ENCODE results near the gene MXD1.
"Not testable (repeated sequence)": the region's sequence is repeated elsewhere in the genome, so short reads cannot be mapped to it uniquely, and the experiment has no call there.

The MXD1 gene

DNA sequence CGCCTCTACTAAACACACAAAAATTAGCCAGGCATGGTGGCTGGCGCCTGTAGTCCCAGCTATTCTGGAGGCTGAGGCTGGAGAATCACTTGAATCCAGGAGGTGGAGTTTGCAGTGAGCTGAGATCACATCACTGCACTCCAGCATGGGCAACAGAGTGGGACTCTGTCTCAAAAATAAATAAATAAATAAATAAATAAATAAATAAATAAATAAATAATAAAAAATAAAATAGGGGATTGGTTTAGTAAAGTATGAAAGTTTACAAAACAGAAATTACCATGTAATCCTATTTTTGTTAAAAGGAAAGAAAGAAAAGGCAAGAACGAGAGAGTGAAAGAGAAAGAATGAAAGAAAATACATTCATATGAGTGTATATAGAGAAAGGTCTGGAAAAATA is 35.8 kb downstream of the MXD1 start:
- not testable (repeated sequence) for H2BK15ac ChIP-seq (ENCODE audit: low read length); H3K4me2 ChIP-seq (ENCODE audit: insufficient read depth, low read length, poor library complexity, severe bottlenecking); H2AK5ac ChIP-seq (ENCODE audit: low read depth, low read length); H3K4me3 ChIP-seq (ENCODE audit: low read length in 2 of 2); H4K8ac ChIP-seq (ENCODE audit: low read depth, low read length); H3K79me1 ChIP-seq (ENCODE audit: low read depth, low read length); H3K14ac ChIP-seq (ENCODE audit: low read length); H3K4me1 ChIP-seq (ENCODE audit: control insufficient read depth in 2 of 2, insufficient read depth in 1 of 2, low read depth in 1 of 2, low read length in 2 of 2); DNase-seq (ENCODE audit: low spot score); H3K27me3 ChIP-seq (ENCODE audit: control insufficient read depth in 3 of 3, insufficient read depth in 3 of 3, low read depth in 1 of 3, low read length in 3 of 3); H2BK5ac ChIP-seq (ENCODE audit: low read length); H2AFZ ChIP-seq (ENCODE audit: low read length); H3K4ac ChIP-seq (ENCODE audit: low read length); H3K23ac ChIP-seq (ENCODE audit: low read depth, low read length, poor library complexity); H3K18ac ChIP-seq (ENCODE audit: low read length); H3K36me3 ChIP-seq (replicated peaks in 1 of 2; ENCODE audit: control insufficient read depth in 2 of 2, insufficient read depth in 2 of 2, low read length in 2 of 2); H2BK12ac ChIP-seq (ENCODE audit: low read length); H3K27ac ChIP-seq (replicated peaks; ENCODE audit: low read length); H3K9ac ChIP-seq (ENCODE audit: low read depth, low read length, poor library complexity); H3K9me3 ChIP-seq (replicated peaks in 1 of 2; ENCODE audit: control insufficient read depth in 2 of 2, insufficient read depth in 1 of 2, low read depth in 1 of 2, low read length in 2 of 2); H2BK120ac ChIP-seq (ENCODE audit: low read depth, low read length); H4K91ac ChIP-seq (ENCODE audit: low read depth, low read length, poor library complexity)
- no CpG with 5 or more reads among the region's 3 CpGs for WGBS, 2 donors (ENCODE audit: extremely low coverage in 2 of 2, insufficient read length in 2 of 2, insufficient replicate concordance in 1 of 2)

DNA sequence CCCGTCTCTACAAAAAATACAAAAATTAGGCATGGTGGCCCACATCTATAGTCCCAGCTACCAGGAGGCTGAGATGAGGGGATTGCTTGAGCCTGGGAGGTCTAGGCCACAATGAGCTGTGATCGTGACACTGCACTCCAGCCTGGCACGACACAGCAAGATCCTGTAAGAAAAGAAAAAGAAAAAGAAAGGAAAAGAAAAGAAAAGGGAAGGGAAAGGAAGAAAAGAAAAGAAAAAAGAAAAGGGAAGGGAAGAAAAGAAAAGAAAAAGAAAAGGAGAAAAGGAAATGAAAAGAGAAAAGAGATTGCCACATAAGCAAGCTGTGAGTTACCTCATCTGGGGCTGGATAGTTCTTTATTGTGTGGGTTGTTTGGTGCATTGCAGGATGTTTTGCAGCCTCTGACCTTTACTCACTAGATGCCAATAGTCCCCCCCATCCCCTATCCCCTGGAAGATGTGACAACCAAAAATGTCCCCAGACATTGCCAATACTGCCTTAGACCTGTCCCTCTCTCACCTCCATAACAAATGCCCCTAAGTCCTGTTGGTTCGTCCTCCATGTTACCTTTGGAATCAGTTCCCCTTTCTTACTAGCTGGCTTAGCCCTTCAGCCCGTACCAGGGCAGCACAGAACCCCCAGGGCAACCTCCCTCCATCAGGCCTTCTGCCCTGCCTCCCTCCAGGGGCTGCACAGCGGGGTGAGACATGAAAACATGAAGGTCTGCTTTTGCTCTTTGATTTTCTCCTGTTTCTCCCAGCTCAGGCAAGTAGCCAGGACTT is 37.6 kb downstream of the MXD1 start:
- H3K27me3 ChIP-seq (ENCODE audit: control insufficient read depth in 3 of 3, insufficient read depth in 3 of 3, low read depth in 1 of 3, low read length in 3 of 3) = no peaks in the 10 kb centered on the region
- no peak overlapping the region for H3K4me2 ChIP-seq (ENCODE audit: insufficient read depth, low read length, poor library complexity, severe bottlenecking)
- H3K4me1 ChIP-seq (ENCODE audit: control insufficient read depth in 2 of 2, insufficient read depth in 1 of 2, low read depth in 1 of 2, low read length in 2 of 2) = peaks cover 0 to 7% of the 10 kb centered on the region in 2 donors
- no peaks in the 10 kb centered on the region for H3K79me1 ChIP-seq (ENCODE audit: low read depth, low read length)
- no peak overlapping the region for H2BK5ac ChIP-seq (ENCODE audit: low read length)
- no peak overlapping the region for H3K18ac ChIP-seq (ENCODE audit: low read length)
- no peak overlapping the region for H2BK120ac ChIP-seq (ENCODE audit: low read depth, low read length)
- no peak overlapping the region for H2AFZ ChIP-seq (ENCODE audit: low read length)
- no peak overlapping the region for H3K9ac ChIP-seq (ENCODE audit: low read depth, low read length, poor library complexity)
- H2AK5ac ChIP-seq (ENCODE audit: low read depth, low read length) = no peak overlapping the region
- no peak for DNase-seq (ENCODE audit: low spot score)
- WGBS, 2 donors (ENCODE audit: extremely low coverage in 2 of 2, insufficient read length in 2 of 2, insufficient replicate concordance in 1 of 2) = no CpG with 5 or more reads among the region's 6 CpGs
- no peak overlapping the region for H3K4ac ChIP-seq (ENCODE audit: low read length)
- H3K23ac ChIP-seq (ENCODE audit: low read depth, low read length, poor library complexity) = no peak overlapping the region
- no peak overlapping the region for H3K14ac ChIP-seq (ENCODE audit: low read length)
- no peak overlapping the region for H2BK15ac ChIP-seq (ENCODE audit: low read length)
- no peaks in the 10 kb centered on the region for H3K9me3 ChIP-seq (replicated peaks in 1 of 2; ENCODE audit: control insufficient read depth in 2 of 2, insufficient read depth in 1 of 2, low read depth in 1 of 2, low read length in 2 of 2)
- H3K36me3 ChIP-seq (replicated peaks in 1 of 2; ENCODE audit: control insufficient read depth in 2 of 2, insufficient read depth in 2 of 2, low read length in 2 of 2) = no peaks in the 10 kb centered on the region
- H4K8ac ChIP-seq (ENCODE audit: low read depth, low read length) = no peak overlapping the region
- H3K4me3 ChIP-seq (ENCODE audit: low read length in 2 of 2) = no peak overlapping the region
- H4K91ac ChIP-seq (ENCODE audit: low read depth, low read length, poor library complexity) = no peak overlapping the region
- no peak overlapping the region for H2BK12ac ChIP-seq (ENCODE audit: low read length)
- H3K27ac ChIP-seq (replicated peaks; ENCODE audit: low read length) = no peak overlapping the region

DNA sequence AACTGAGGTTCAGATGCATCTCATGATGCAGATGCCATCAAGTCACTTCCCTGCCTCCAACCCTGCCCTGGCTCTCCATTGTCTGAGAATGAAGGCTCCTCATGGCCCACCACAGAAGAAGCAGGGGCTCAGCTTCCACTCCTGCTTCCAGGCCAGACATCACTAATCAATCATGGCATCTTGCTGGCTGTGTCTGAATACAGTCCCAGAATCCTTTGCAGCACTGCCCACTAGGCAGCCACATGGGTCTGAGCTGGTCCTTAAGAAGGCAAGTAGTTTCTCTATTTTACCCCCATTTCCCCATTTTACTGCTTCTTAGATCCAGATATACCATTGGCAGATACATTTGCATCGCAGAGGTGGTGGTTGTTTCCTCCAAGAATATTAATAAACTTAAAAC is 39.2 kb downstream of the MXD1 start:
- Histone ChIP-seq H3K4me3 (ENCODE audit: low read length in 2 of 2) (no peak overlapping the region), H2AFZ (ENCODE audit: low read length) (no peak overlapping the region), H2BK5ac (ENCODE audit: low read length) (no peak overlapping the region), H3K18ac (ENCODE audit: low read length) (no peak overlapping the region), H3K14ac (ENCODE audit: low read length) (no peak overlapping the region), H3K9ac (ENCODE audit: low read depth, low read length, poor library complexity) (no peak overlapping the region), H3K36me3 (replicated peaks in 1 of 2; ENCODE audit: control insufficient read depth in 2 of 2, insufficient read depth in 2 of 2, low read length in 2 of 2) (no peaks in the 10 kb centered on the region), H3K27ac (replicated peaks; ENCODE audit: low read length) (no peak overlapping the region), H2BK120ac (ENCODE audit: low read depth, low read length) (no peak overlapping the region), H3K4me1 (ENCODE audit: control insufficient read depth in 2 of 2, insufficient read depth in 1 of 2, low read depth in 1 of 2, low read length in 2 of 2) (peaks cover 0 to 4% of the 10 kb centered on the region in 2 donors), H4K91ac (ENCODE audit: low read depth, low read length, poor library complexity) (no peak overlapping the region), H4K8ac (ENCODE audit: low read depth, low read length) (no peak overlapping the region), H3K4me2 (ENCODE audit: insufficient read depth, low read length, poor library complexity, severe bottlenecking) (no peak overlapping the region), H3K9me3 (replicated peaks in 1 of 2; ENCODE audit: control insufficient read depth in 2 of 2, insufficient read depth in 1 of 2, low read depth in 1 of 2, low read length in 2 of 2) (no peaks in the 10 kb centered on the region), H3K4ac (ENCODE audit: low read length) (no peak overlapping the region), H3K27me3 (ENCODE audit: control insufficient read depth in 3 of 3, insufficient read depth in 3 of 3, low read depth in 1 of 3, low read length in 3 of 3) (no peaks in the 10 kb centered on the region), H3K23ac (ENCODE audit: low read depth, low read length, poor library complexity) (no peak overlapping the region), H2BK15ac (ENCODE audit: low read length) (no peak overlapping the region), H3K79me1 (ENCODE audit: low read depth, low read length) (no peaks in the 10 kb centered on the region), H2BK12ac (ENCODE audit: low read length) (no peak overlapping the region), H2AK5ac (ENCODE audit: low read depth, low read length) (no peak overlapping the region)
- DNase-seq (ENCODE audit: low spot score) = no peak
- no CpG with 5 or more reads among the region's 1 CpG for WGBS, 2 donors (ENCODE audit: extremely low coverage in 2 of 2, insufficient read length in 2 of 2, insufficient replicate concordance in 1 of 2)

DNA sequence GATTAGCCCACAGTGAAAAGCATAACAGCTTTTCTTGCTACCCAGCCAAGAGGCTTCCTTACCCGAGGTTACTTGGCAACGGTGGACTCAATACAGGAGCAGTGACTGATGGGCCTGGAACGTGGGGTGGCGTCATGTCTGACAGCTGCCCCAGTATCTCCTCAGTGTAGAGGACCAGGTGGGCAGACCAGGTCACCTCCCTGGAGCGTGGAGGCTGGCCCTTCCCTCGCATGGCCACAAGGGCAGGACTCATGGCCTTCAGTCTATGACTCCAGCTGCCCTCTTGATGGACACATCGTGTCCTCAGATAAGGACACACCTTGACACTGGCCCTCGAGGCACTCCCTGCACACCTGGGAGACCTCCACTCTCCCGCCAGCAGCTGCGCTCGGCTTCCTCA is 40.1 kb downstream of the MXD1 start:
- H2BK120ac ChIP-seq (ENCODE audit: low read depth, low read length) = no peak overlapping the region
- H3K4me2 ChIP-seq (ENCODE audit: insufficient read depth, low read length, poor library complexity, severe bottlenecking) = no peak overlapping the region
- H3K4ac ChIP-seq (ENCODE audit: low read length) = no peak overlapping the region
- H3K9me3 ChIP-seq (replicated peaks in 1 of 2; ENCODE audit: control insufficient read depth in 2 of 2, insufficient read depth in 1 of 2, low read depth in 1 of 2, low read length in 2 of 2) = no peaks in the 10 kb centered on the region
- no peak overlapping the region for H2AK5ac ChIP-seq (ENCODE audit: low read depth, low read length)
- H3K79me1 ChIP-seq (ENCODE audit: low read depth, low read length) = no peaks in the 10 kb centered on the region
- no peaks in the 10 kb centered on the region for H3K36me3 ChIP-seq (replicated peaks in 1 of 2; ENCODE audit: control insufficient read depth in 2 of 2, insufficient read depth in 2 of 2, low read length in 2 of 2)
- no peak for DNase-seq (ENCODE audit: low spot score)
- no peak overlapping the region for H3K14ac ChIP-seq (ENCODE audit: low read length)
- no peak overlapping the region for H4K91ac ChIP-seq (ENCODE audit: low read depth, low read length, poor library complexity)
- H2AFZ ChIP-seq (ENCODE audit: low read length) = no peak overlapping the region
- no peak overlapping the region for H3K27ac ChIP-seq (replicated peaks; ENCODE audit: low read length)
- no peak overlapping the region for H2BK15ac ChIP-seq (ENCODE audit: low read length)
- no peak overlapping the region for H2BK12ac ChIP-seq (ENCODE audit: low read length)
- no peak overlapping the region for H3K18ac ChIP-seq (ENCODE audit: low read length)
- no peak overlapping the region for H2BK5ac ChIP-seq (ENCODE audit: low read length)
- peaks cover 0 to 4% of the 10 kb centered on the region in 2 donors for H3K4me1 ChIP-seq (ENCODE audit: control insufficient read depth in 2 of 2, insufficient read depth in 1 of 2, low read depth in 1 of 2, low read length in 2 of 2)
- no peak overlapping the region for H3K9ac ChIP-seq (ENCODE audit: low read depth, low read length, poor library complexity)
- no peak overlapping the region for H3K23ac ChIP-seq (ENCODE audit: low read depth, low read length, poor library complexity)
- WGBS, 2 donors (ENCODE audit: extremely low coverage in 2 of 2, insufficient read length in 2 of 2, insufficient replicate concordance in 1 of 2) = no CpG with 5 or more reads among the region's 11 CpGs
- H3K4me3 ChIP-seq (ENCODE audit: low read length in 2 of 2) = peak overlapping the region in 1 of 2 donors; percentile 39
- H4K8ac ChIP-seq (ENCODE audit: low read depth, low read length) = peak overlapping the region; percentile 52
- no peaks in the 10 kb centered on the region for H3K27me3 ChIP-seq (ENCODE audit: control insufficient read depth in 3 of 3, insufficient read depth in 3 of 3, low read depth in 1 of 3, low read length in 3 of 3)

Measured in neuronal stem cell (in vitro differentiated cells).